ENCODE measurements around the gene MEMO1.
A peak's percentile ranks its signal among the peaks of the same experiment; 100 is the strongest.
"Not testable (repeated sequence)": the region's sequence is repeated elsewhere in the genome, so short reads cannot be mapped to it uniquely, and the experiment has no call there.

MEMO1 gene

GRCh38 chr2:31997653-31998052 lies 13.2 kb downstream of the MEMO1 start:
- DNase-seq, result no peak

- no peak for DNase-seq
These were observed 14.1 kb downstream of the MEMO1 start for GRCh38 chr2:31996571-31997150.

- no peak for DNase-seq
These were observed 17.9 kb downstream of the MEMO1 start for GRCh38 chr2:31992934-31993333.

- DNase-seq, result no peak
These were observed 18.7 kb downstream of the MEMO1 start for GRCh38 chr2:31992025-31992579.

GRCh38 chr2:31989946-31990345 lies 20.9 kb downstream of the MEMO1 start:
- no peak for DNase-seq

- DNase-seq, result no peak
These were observed 23.2 kb downstream of the MEMO1 start for GRCh38 chr2:31987454-31988220.

- DNase-seq, result no peak
These were observed 23.9 kb downstream of the MEMO1 start for GRCh38 chr2:31986906-31987305.

GRCh38 chr2:31983762-31984467 lies 26.9 kb downstream of the MEMO1 start:
- no peak for DNase-seq

- DNase-seq, result no peak
These were observed 30.0 kb downstream of the MEMO1 start for GRCh38 chr2:31980674-31981356.

GRCh38 chr2:31979956-31980355 lies 30.9 kb downstream of the MEMO1 start:
- no peak for DNase-seq

- no peak for DNase-seq
These were observed 31.8 kb downstream of the MEMO1 start for GRCh38 chr2:31979018-31979417.

- DNase-seq, result no peak
These were observed 32.4 kb downstream of the MEMO1 start for GRCh38 chr2:31978436-31978835.

GRCh38 chr2:31973665-31974064 lies 37.1 kb downstream of the MEMO1 start:
- no peak for DNase-seq

- DNase-seq, result no peak
These were observed 38.7 kb downstream of the MEMO1 start for GRCh38 chr2:31972059-31972458.

- DNase-seq, result no peak
These were observed 41.6 kb downstream of the MEMO1 start for GRCh38 chr2:31969178-31969577.

GRCh38 chr2:31967790-31968189 lies 43.0 kb downstream of the MEMO1 start:
- DNase-seq, result no peak

GRCh38 chr2:31966402-31966801 lies 44.4 kb downstream of the MEMO1 start:
- not testable (repeated sequence) for DNase-seq

- no peak for DNase-seq
These were observed 45.7 kb downstream of the MEMO1 start for GRCh38 chr2:31965094-31965493.

GRCh38 chr2:31962757-31963361 lies 47.9 kb downstream of the MEMO1 start:
- DNase-seq, result peak in 1 of 2 experiments; percentile 7

- DNase-seq, result no peak
These were observed 52.6 kb downstream of the MEMO1 start for GRCh38 chr2:31958140-31958717.

GRCh38 chr2:31957354-31958139 lies 53.3 kb downstream of the MEMO1 start:
- no peak for DNase-seq
